Mesendoderm (in vitro differentiated cells): ENCODE measurements around the gene DDX1.

Experiments used
- DNase-seq: peaks from one replicate; pipeline ENCODE4 v3.0.0; 2013
- H2AK5ac ChIP-seq: 2 replicates; pipeline ENCODE4 v1.6.1; 2013; ENCODE audit warnings: low read length, inconsistent platforms
- H2BK120ac ChIP-seq: 2 replicates; pipeline ENCODE4 v1.6.1; 2013; ENCODE audit warnings: low read depth, mild to moderate bottlenecking, low read length, moderate library complexity, mixed read lengths
- H2BK15ac ChIP-seq: replicated peaks from 2 replicates; pipeline ENCODE4 v1.6.1; 2013; ENCODE audit warnings: low read depth, mild to moderate bottlenecking, moderate library complexity
- H2BK5ac ChIP-seq: 2 replicates; pipeline ENCODE4 v1.6.1; 2013; ENCODE audit warnings: low read length, inconsistent platforms
- H3K18ac ChIP-seq: 2 replicates; pipeline ENCODE4 v1.6.1; 2013; ENCODE audit warnings: mild to moderate bottlenecking, low read length, mixed read lengths
- H3K23ac ChIP-seq: one replicate; pipeline ENCODE4 v1.6.1; 2013; ENCODE audit warnings: low read length
- H3K27ac ChIP-seq: 2 replicates; pipeline ENCODE4 v1.5.1; 2013; ENCODE audit warnings: low read depth, mild to moderate bottlenecking, inconsistent platforms, low read length, moderate library complexity
- H3K27me3 ChIP-seq: 2 replicates; pipeline ENCODE4 v1.6.1; 2013; ENCODE audit warnings: low read length, control low read depth, mild to moderate bottlenecking, inconsistent platforms; ENCODE audit not compliant: insufficient read depth, poor library complexity
- H3K36me3 ChIP-seq: 2 replicates; pipeline ENCODE4 v1.6.1; 2013; ENCODE audit warnings: low read length, inconsistent platforms; ENCODE audit not compliant: control insufficient read depth, insufficient read depth
- H3K4ac ChIP-seq: one replicate; pipeline ENCODE4 v1.6.1; 2013; ENCODE audit warnings: low read depth, mild to moderate bottlenecking, low read length, moderate library complexity
- H3K4me1 ChIP-seq: 2 replicates; pipeline ENCODE4 v1.6.1; 2013; ENCODE audit warnings: low read depth, low read length, inconsistent platforms; ENCODE audit not compliant: control insufficient read depth
- H3K4me2 ChIP-seq: 2 replicates; pipeline ENCODE4 v1.6.1; 2013; ENCODE audit warnings: low read length
- H3K4me3 ChIP-seq: 2 replicates; pipeline ENCODE4 v1.5.1; 2013; ENCODE audit warnings: mild to moderate bottlenecking, low read length
- H3K56ac ChIP-seq: one replicate; pipeline ENCODE4 v1.6.1; 2013; ENCODE audit warnings: low read length
- H3K79me1 ChIP-seq: 2 replicates; pipeline ENCODE4 v1.6.1; 2013; ENCODE audit warnings: low read length, inconsistent platforms
- H3K79me2 ChIP-seq: 2 replicates; pipeline ENCODE4 v1.6.1; 2013; ENCODE audit warnings: mild to moderate bottlenecking, low read length; ENCODE audit not compliant: control insufficient read depth, insufficient read depth
- H3K9ac ChIP-seq: 2 replicates; pipeline ENCODE4 v1.6.1; 2013; ENCODE audit warnings: low read length, inconsistent platforms
- H4K5ac ChIP-seq: one replicate; pipeline ENCODE4 v1.6.1; 2013; ENCODE audit warnings: low read length
- H4K8ac ChIP-seq: one replicate; pipeline ENCODE4 v1.6.1; 2013; ENCODE audit warnings: low read depth, mild to moderate bottlenecking, control low read depth, low read length, moderate library complexity
- WGBS: extraction: QIAGEN DNeasy Blood & Tissue Kit; methylation state at CpG from one replicate; pipeline ENCODE4 v1.1.7; 2013; ENCODE audit warnings: low lambda C conversion rate, missing lambda C conversion rate; ENCODE audit not compliant: insufficient coverage; ENCODE audit errors: extremely low coverage; 5-methylcytosine and 5-hydroxymethylcytosine counted together

DDX1 gene

GRCh38 chr2:15613736-15614429 is 22.2 kb downstream of the DDX1 start:
- H3K23ac ChIP-seq: no peak overlapping the region
- H3K79me2 ChIP-seq: no peaks in the 10 kb centered on the region
- no peak overlapping the region for H3K9ac ChIP-seq
- no peaks in the 10 kb centered on the region for H3K79me1 ChIP-seq
- no peak overlapping the region for H4K8ac ChIP-seq
- no peak overlapping the region for H3K18ac ChIP-seq
- H3K4me1 ChIP-seq: no peaks in the 10 kb centered on the region
- no peak overlapping the region for H4K5ac ChIP-seq
- H2BK5ac ChIP-seq: no peak overlapping the region
- peaks cover 9% of the 10 kb centered on the region for H3K36me3 ChIP-seq
- H3K4me3 ChIP-seq: no peak overlapping the region
- H3K27me3 ChIP-seq: no peaks in the 10 kb centered on the region
- WGBS: no CpG with 5 or more reads among the region's 10 CpGs
- no peak overlapping the region for H3K27ac ChIP-seq
- no peak overlapping the region for H3K4ac ChIP-seq
- no peak overlapping the region for H2AK5ac ChIP-seq
- H2BK120ac ChIP-seq: no peak overlapping the region
- H3K4me2 ChIP-seq: no peak overlapping the region
- no peak overlapping the region for H3K56ac ChIP-seq
- H2BK15ac ChIP-seq: no peak overlapping the region
- no peak for DNase-seq

DNA sequence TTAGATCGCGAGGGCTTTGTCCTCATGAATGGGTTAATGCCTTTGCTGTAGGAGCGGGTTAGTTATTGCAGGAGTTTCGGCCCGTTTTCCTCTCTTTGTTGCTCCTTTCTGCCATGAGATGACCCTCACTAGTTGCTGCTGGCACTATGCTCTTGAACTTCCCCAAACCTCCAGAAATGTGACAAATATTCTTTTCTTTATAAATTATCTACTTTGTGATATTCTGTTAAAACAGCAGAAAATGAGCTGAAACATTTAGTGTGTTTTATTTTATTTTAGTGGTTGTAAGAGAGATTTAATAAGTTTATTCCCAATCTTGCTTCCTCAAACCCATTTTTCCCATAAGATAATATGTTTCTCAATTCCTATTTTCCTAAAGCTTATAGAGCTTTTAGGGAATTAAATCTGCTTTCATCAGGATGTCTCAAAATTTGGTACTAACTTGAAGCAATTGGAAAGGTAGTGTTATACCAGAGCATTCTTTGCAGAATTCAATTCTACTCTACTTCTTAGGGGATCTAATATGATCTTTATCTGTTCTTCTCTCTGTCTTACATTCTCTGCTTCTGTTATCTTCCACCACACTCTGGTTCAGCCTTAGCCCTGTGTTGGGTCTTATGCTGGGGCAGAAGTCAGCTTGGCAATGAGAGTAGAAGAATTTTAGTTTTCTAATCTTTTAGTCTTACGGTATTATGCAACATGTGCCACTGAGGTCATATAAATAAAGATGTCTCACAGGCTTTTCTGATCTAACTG is 23.1 kb downstream of the DDX1 start:
- no CpG with 5 or more reads among the region's 6 CpGs for WGBS
- H4K5ac ChIP-seq: no peak overlapping the region
- H3K4ac ChIP-seq: no peak overlapping the region
- no peaks in the 10 kb centered on the region for H3K27me3 ChIP-seq
- H3K36me3 ChIP-seq: peaks cover 8% of the 10 kb centered on the region
- H4K8ac ChIP-seq: no peak overlapping the region
- H3K9ac ChIP-seq: no peak overlapping the region
- H3K27ac ChIP-seq: no peak overlapping the region
- no peak overlapping the region for H3K56ac ChIP-seq
- no peak overlapping the region for H2AK5ac ChIP-seq
- no peak overlapping the region for H2BK5ac ChIP-seq
- no peaks in the 10 kb centered on the region for H3K4me1 ChIP-seq
- H2BK120ac ChIP-seq: no peak overlapping the region
- no peak overlapping the region for H3K23ac ChIP-seq
- no peaks in the 10 kb centered on the region for H3K79me2 ChIP-seq
- no peak for DNase-seq
- H2BK15ac ChIP-seq: no peak overlapping the region
- H3K4me2 ChIP-seq: no peak overlapping the region
- H3K18ac ChIP-seq: no peak overlapping the region
- no peaks in the 10 kb centered on the region for H3K79me1 ChIP-seq
- no peak overlapping the region for H3K4me3 ChIP-seq

GRCh38 chr2:15615301-15615920 is 23.7 kb downstream of the DDX1 start:
- H3K23ac ChIP-seq: no peak overlapping the region
- no peaks in the 10 kb centered on the region for H3K79me1 ChIP-seq
- no peak overlapping the region for H3K27ac ChIP-seq
- no peak overlapping the region for H2AK5ac ChIP-seq
- no peak overlapping the region for H2BK15ac ChIP-seq
- no peak for DNase-seq
- H4K8ac ChIP-seq: no peak overlapping the region
- H3K36me3 ChIP-seq: peaks cover 5% of the 10 kb centered on the region
- H4K5ac ChIP-seq: no peak overlapping the region
- H3K9ac ChIP-seq: no peak overlapping the region
- no peaks in the 10 kb centered on the region for H3K4me1 ChIP-seq
- no peak overlapping the region for H3K4me3 ChIP-seq
- H3K18ac ChIP-seq: no peak overlapping the region
- H3K4ac ChIP-seq: no peak overlapping the region
- no peaks in the 10 kb centered on the region for H3K79me2 ChIP-seq
- H3K4me2 ChIP-seq: no peak overlapping the region
- no peaks in the 10 kb centered on the region for H3K27me3 ChIP-seq
- H3K56ac ChIP-seq: no peak overlapping the region
- WGBS: 100% methylated on average over 1 of the region's 3 CpGs
- no peak overlapping the region for H2BK5ac ChIP-seq
- H2BK120ac ChIP-seq: no peak overlapping the region

DNA sequence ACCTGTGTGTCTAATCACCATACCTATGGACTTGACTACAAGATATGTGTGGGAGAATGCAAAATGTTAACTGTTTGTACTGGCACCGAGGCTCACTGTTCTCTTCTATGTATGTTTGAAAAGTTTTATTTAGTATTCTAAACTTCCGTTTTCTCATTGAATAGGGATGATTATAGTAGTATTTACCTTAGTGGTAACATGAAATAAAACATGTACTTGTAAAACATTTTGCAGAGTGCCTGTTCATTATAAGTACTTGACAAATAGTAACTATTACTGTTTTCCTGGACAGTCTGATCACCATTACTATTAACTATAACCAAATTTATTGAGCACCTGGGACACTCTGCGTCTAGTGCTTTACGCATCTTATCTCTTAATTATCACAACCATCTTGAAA is 24.8 kb downstream of the DDX1 start:
- no peak overlapping the region for H2BK120ac ChIP-seq
- no peak overlapping the region for H3K27ac ChIP-seq
- H4K5ac ChIP-seq: no peak overlapping the region
- no peak overlapping the region for H3K9ac ChIP-seq
- no peak overlapping the region for H3K4me2 ChIP-seq
- peaks cover 5% of the 10 kb centered on the region for H3K36me3 ChIP-seq
- no peak overlapping the region for H3K23ac ChIP-seq
- no peaks in the 10 kb centered on the region for H3K4me1 ChIP-seq
- no peak overlapping the region for H3K4me3 ChIP-seq
- no CpG with 5 or more reads among the region's 4 CpGs for WGBS
- H2BK5ac ChIP-seq: no peak overlapping the region
- H4K8ac ChIP-seq: no peak overlapping the region
- no peaks in the 10 kb centered on the region for H3K79me1 ChIP-seq
- no peak overlapping the region for H2AK5ac ChIP-seq
- no peak overlapping the region for H3K18ac ChIP-seq
- no peaks in the 10 kb centered on the region for H3K27me3 ChIP-seq
- H2BK15ac ChIP-seq: no peak overlapping the region
- no peaks in the 10 kb centered on the region for H3K79me2 ChIP-seq
- no peak overlapping the region for H3K4ac ChIP-seq
- no peak for DNase-seq
- H3K56ac ChIP-seq: no peak overlapping the region

DNA sequence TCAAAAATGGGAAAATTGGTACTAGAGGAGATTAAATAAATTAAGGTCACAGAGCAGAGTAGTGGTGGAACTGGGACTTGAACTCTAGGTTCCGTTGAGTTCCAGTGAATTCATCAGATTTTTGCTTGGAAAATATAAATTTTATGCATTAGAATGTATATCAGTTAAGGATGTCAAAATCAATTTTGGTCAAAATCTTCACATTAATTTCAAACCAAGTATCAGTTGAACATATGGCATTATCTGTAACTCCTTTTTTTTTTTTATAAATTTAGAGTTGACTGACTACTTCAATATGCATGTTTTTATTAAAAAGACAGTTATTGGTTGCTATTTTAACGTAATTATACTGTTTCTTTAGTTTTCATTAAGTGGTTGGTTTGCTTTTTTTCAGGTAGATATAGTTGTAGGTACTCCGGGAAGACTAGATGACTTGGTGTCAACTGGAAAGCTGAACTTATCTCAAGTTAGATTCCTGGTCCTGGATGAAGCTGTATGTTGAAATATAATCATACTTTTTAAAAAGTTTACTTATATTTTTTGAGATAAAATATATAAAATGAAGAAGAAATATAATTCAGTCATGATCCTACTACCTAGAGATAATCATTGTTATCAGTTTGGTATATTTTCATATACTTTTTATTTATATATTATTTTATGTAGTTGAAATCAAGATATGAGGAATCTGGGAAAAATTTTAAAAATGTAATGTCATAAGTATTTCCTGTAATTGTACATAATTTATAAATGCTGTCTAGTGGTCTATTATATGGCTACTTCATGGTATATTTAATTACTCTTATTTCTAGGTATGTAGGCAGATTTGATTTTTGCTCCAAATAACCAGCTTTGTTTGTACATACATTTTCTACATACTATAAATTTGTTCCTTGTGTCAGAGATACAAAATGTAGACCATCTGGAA is 25.4 kb downstream of the DDX1 start:
- WGBS: no CpG with 5 or more reads among the region's 3 CpGs
- H3K4ac ChIP-seq: no peak overlapping the region
- H3K4me3 ChIP-seq: no peak overlapping the region
- DNase-seq: no peak
- H4K8ac ChIP-seq: no peak overlapping the region
- no peaks in the 10 kb centered on the region for H3K79me2 ChIP-seq
- no peak overlapping the region for H2BK15ac ChIP-seq
- no peak overlapping the region for H3K18ac ChIP-seq
- no peak overlapping the region for H2BK120ac ChIP-seq
- H2AK5ac ChIP-seq: no peak overlapping the region
- H3K23ac ChIP-seq: no peak overlapping the region
- peaks cover 5% of the 10 kb centered on the region for H3K36me3 ChIP-seq
- H3K79me1 ChIP-seq: no peaks in the 10 kb centered on the region
- no peak overlapping the region for H3K27ac ChIP-seq
- H4K5ac ChIP-seq: no peak overlapping the region
- no peaks in the 10 kb centered on the region for H3K27me3 ChIP-seq
- no peak overlapping the region for H2BK5ac ChIP-seq
- no peaks in the 10 kb centered on the region for H3K4me1 ChIP-seq
- no peak overlapping the region for H3K9ac ChIP-seq
- no peak overlapping the region for H3K56ac ChIP-seq
- no peak overlapping the region for H3K4me2 ChIP-seq
